Measurements from ENCODE around the gene EPOP.

The EPOP gene

DNA sequence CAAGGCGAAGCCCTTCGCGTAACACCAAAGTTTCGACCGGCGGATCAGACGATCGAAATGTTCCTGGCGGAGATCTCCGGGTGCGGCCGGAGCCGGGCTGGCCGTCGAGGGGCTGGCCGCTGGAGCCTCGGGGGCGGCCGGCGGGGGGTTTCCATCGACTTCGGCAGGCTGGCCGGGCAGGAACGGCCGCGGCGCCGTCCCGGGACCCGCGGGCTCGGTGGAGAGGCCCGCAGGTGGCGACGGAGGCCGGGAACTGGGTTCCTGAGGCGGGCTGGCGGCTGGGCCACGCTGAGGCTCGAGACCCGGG lies 1.1 kb downstream of the EPOP start:
- peak overlapping the region; percentile 66 for H3K4me3 ChIP-seq (ENCODE audit: low read depth, low read length)
- DNase-seq (ENCODE audit: low read depth) = no peak
- TF ChIP-seq, protein P1, sequence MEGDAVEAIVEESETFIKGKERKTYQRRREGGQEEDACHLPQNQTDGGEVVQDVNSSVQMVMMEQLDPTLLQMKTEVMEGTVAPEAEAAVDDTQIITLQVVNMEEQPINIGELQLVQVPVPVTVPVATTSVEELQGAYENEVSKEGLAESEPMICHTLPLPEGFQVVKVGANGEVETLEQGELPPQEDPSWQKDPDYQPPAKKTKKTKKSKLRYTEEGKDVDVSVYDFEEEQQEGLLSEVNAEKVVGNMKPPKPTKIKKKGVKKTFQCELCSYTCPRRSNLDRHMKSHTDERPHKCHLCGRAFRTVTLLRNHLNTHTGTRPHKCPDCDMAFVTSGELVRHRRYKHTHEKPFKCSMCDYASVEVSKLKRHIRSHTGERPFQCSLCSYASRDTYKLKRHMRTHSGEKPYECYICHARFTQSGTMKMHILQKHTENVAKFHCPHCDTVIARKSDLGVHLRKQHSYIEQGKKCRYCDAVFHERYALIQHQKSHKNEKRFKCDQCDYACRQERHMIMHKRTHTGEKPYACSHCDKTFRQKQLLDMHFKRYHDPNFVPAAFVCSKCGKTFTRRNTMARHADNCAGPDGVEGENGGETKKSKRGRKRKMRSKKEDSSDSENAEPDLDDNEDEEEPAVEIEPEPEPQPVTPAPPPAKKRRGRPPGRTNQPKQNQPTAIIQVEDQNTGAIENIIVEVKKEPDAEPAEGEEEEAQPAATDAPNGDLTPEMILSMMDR (IDR thresholded peaks at IDR 0.05; ENCODE audit: control insufficient read depth, extremely low read depth, insufficient read depth) = no peak

DNA sequence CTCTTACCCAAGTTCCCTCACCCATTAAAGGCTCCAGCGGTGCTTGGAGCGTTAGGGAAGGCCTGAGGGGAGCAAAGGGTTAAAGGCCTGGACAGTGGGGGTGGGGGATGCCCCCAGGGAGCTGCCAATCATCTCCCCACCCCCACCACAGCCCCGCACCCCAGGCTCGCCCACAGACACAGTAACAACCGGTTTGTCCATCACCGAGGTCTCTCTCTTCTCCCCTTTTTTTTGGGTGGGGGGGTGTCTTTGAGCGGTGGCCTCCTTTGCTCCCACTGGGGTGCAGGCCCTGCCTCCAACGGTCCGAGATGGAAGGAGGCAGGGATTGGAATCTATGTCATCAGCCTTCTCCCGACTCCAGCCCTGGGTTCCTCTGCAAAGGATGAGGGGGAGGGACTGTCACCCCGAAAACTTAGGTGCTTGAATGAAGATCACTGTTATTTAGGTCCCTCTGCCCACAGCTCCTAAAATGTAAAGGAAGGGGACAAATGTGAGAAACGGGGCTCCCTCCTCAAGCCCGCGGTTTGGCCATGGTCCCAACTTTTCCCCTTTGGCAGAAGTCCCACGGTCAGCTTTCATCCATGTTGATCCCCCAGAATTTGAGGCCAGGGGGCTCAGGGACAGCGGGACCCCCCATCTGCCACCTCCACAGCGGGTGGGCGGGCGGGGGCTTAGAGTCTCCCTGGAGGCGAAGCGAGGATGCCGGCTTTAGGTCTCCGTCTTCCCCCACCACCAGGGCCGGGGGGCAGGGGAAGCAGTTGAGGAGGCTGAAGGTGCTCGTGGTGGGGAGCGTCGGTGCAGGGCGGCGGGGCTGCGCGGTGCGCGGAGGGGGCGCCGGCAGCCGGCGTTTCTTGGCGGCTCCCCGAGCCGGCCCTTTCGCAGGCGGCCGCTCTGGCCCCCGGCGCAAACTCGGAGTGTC lies 1.7 kb downstream of the EPOP start:
- no peak for DNase-seq (ENCODE audit: low read depth)
- TF ChIP-seq, protein P1 (IDR thresholded peaks at IDR 0.05; ENCODE audit: control insufficient read depth, extremely low read depth, insufficient read depth) = no peak
- no peak overlapping the region for H3K4me3 ChIP-seq (ENCODE audit: low read depth, low read length)

DNA sequence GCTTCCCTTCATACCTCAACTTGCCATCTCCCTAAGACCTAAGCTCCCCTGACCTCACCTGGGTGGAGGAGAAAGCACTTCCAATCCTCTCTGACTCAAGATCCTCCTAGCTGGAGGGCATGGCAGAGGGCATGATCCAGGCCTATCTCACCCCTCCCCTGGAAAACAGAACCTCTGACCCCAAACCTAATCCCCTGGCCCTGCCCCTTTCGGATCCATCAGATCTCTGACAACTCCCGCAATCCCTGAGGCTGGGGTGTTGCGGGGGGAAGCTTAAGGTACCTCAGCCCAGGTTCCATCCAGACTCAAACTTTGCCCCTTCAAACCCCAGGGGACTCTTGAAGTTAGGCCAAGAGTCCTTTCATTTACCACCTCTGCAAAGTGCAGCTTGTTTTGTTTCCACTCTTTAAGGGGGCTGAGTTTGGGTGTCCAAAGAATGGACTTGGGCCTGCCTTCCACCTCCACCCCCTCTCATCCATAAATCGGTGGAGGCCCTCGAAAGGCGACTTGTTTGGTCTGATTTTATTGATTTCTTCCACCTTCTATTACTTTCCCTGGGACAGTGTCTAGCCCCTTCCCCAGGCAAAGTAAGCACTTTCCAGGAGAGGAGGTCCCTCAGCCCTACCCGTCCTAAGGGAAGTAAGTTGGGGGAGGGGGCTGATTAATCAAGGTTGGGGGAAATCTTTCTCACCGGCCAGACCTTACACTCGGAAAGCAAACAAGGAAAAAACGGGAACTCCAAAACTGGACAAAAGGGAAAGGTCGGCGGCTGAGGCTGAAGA lies 2.6 kb downstream of the EPOP start:
- no peak overlapping the region for H3K4me3 ChIP-seq (ENCODE audit: low read depth, low read length)
- DNase-seq (ENCODE audit: low read depth) = no peak
- TF ChIP-seq, protein P1 (IDR thresholded peaks at IDR 0.05; ENCODE audit: control insufficient read depth, extremely low read depth, insufficient read depth) = no peak

DNA sequence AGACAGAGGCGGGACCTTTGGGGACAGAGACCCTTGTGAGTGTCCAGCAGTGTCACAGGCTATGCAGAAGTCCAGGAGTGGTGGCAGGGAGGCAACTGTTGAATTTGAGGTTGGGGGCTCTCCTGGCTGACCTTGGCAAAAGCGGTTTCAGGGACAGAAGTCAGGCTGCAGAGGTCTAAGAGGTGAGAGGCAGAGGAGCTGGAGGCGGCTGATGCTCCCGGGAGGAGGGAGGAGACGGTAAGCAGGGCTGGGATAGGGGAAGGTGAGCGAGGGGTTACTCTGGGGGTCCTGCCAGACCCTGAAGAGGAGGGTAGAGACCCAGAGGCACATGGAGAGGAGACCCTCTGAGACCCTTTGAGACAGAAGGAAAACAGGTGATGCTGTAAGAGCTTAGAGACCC lies 5.2 kb downstream of the EPOP start:
- TF ChIP-seq, protein P1 (IDR thresholded peaks at IDR 0.05; ENCODE audit: control insufficient read depth, extremely low read depth, insufficient read depth) = no peak
- H3K4me3 ChIP-seq (ENCODE audit: low read depth, low read length) = no peak overlapping the region
- DNase-seq (ENCODE audit: low read depth) = no peak

DNA sequence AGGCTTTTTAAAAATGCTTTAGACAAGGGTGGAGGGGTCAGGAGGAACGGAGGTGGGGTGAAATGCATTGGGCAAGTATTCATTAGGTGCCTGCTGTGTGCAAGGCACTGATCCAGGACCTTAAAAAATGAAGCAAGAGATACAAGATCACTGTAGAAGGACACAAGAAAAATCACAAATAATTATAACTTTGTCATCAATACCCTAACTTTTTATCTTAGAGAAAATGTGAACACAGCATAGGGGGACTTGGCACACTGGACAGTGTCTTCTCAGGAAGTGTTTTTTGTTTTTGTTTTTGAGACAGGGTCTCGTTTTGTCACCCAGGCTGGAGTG lies 7.0 kb downstream of the EPOP start:
- TF ChIP-seq, protein P1 (IDR thresholded peaks at IDR 0.05; ENCODE audit: control insufficient read depth, extremely low read depth, insufficient read depth) = no peak
- DNase-seq (ENCODE audit: low read depth) = no peak
- no peak overlapping the region for H3K4me3 ChIP-seq (ENCODE audit: low read depth, low read length)

DNA sequence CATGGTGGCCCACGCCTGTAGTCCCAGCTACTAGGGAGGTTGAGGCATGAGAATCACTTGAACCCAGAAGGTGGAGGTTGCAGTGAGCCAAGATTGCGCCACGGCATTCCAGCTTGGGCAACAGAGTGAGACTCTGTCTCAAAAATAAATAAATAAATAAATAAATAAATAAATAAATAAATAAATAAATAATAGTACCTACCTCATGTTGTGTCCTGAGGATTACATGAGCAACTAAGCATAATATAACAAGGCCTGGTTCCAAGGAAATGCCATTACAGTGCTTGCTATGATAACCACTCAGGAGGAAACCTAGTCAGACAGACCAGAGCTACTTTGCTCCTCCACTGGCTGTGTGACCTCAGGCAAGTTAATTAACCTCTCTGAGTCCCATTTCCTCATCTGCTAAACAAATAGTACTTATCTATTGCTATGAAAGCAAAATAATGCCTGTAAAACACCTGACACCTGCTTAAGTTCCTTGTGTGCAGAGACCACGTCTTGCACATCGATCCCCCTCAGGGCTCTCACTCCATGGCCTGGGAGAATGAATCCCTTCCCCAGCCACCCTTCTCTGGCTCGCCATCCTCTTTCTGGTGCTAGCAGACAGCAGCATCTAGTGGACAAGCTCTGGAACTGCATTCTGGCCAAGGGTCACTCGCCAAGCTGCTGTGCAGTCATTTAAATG lies 7.5 kb downstream of the EPOP start:
- TF ChIP-seq, protein P1 (IDR thresholded peaks at IDR 0.05; ENCODE audit: control insufficient read depth, extremely low read depth, insufficient read depth) = peak; percentile 100

More for the DNA sequence above, 7.5 kb downstream of the EPOP start:
- peak; percentile 45 for DNase-seq (ENCODE audit: low read depth)
- H3K4me3 ChIP-seq (ENCODE audit: low read depth, low read length) = no peak overlapping the region
